Epidermal melanocyte (primary cell): ENCODE data around the gene MPV17L2.

Experiments used
- DNase-seq: peaks from one replicate; pipeline ENCODE4 v3.0.0; 2011; ENCODE audit warnings: low spot score; ENCODE audit not compliant: insufficient read length

The MPV17L2 gene

DNA sequence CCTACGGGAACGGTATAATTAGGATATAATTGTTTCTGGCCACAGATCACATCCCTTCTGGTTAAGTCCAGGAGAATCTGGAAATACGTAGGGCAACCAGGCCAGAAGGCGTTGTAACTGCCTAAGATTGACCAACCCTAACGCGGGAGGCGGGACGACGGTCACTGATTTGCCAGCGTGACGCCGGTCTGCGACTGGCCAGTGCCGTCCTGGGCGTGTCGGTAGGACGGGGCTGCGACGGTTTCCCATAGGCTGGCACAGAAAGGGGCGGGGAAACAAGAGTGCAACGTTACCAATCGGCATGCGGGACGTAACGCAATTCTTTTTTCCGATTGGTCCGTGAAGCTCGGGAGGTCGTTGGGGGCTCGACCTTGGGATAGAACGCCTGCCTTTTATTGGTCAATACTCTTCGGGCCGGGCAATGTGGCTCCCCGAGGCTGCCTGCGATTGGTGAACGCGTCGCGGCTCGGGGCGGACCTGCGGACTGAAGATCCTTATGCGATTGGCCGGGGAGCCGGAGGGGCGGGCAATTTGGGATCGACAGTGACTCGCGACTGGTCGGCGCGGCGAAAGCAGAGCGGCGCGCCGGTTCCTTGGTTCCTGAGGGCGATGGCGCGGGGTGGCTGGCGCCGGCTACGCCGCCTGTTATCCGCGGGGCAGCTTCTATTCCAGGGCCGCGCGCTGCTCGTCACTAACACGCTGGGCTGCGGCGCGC lies at the start of gene MPV17L2:
Gene MPV17L2 (plus strand): TSS at position 546 of the 715 bp plus-strand sequence. CDS start 64 bp downstream, at position 610.
- DNase-seq: peak; percentile 90

GRCh38 chr19:18143902-18144301 lies 49.1 kb upstream of the MPV17L2 start:
- no peak for DNase-seq

DNA sequence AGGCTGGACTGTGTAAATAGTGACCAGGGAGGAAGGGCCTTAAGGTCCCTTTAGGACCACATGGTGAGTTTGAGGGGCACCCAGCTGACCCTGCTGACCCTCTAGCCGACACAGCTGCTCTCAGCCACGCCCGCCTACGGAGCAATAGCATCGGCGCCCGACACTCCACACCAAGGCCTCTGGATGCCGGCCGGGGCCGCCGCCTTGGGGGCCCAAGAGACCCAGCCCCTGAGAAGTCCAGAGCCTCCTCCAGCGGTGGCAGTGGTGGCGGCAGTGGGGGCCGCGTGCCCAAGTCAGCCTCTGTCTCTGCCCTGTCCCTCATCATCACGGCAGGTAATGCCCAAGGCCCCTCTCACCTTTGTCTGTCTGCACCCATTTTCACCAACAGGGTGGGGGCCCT lies 48.7 kb upstream of the MPV17L2 start:
- no peak for DNase-seq

DNA sequence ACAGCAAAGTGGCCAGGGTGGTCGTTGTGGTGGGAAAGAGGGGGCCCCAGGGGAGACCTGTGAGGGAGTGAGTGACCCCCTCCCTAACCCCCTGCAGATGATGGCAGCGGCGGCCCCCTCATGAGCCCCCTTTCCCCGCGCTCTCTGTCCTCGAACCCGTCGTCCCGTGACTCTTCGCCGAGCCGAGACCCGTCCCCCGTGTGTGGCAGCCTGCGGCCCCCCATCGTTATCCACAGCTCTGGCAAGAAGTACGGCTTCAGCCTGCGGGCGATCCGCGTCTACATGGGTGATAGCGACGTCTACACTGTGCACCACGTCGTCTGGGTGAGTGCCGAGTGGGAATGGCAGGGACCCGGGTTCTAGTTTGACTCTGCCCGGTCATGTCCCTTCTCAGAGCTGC lies 48.1 kb upstream of the MPV17L2 start:
- no peak for DNase-seq

GRCh38 chr19:18145391-18145999 lies 47.5 kb upstream of the MPV17L2 start:
- no peak for DNase-seq

DNA sequence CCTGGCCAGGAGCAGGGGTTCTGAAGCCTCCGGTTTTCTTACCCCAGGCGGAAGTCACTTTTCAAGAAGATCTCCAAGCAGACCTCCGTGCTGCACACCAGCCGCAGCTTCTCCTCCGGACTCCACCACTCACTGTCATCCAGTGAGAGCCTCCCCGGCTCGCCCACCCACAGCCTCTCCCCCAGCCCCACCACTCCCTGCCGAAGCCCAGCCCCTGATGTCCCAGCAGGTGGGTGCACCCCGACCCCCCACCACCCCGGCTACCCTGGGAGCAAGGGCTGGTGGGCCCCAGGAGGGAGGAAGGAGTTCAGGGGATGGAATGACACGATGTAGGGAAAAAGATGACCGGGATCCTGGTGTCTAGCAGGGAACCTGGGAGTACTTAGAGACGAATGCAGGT lies 45.6 kb upstream of the MPV17L2 start:
- DNase-seq: no peak

GRCh38 chr19:18149596-18149975 lies 43.4 kb upstream of the MPV17L2 start:
- no peak for DNase-seq

GRCh38 chr19:18150776-18151624 lies 42.0 kb upstream of the MPV17L2 start:
- no peak for DNase-seq

DNA sequence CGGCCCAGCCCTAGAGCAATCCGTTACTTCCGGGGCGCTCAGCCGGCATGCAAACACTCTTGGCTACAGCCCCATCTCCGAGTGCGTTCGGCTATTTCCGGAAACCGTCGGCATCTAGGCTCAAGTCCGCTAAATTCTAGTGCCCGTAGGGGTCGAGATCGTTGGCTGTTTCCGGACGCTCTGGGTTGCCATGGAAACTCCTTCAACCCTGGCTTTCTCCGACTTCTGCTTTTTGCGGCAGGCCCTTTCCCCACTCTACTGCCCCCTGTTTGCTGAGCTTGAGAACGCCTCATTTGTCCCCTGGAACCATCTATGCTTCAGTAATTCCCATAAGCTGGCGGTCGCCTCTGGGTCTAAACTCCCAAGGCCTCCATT lies 40.6 kb upstream of the MPV17L2 start:
- DNase-seq: peak; percentile 100

DNA sequence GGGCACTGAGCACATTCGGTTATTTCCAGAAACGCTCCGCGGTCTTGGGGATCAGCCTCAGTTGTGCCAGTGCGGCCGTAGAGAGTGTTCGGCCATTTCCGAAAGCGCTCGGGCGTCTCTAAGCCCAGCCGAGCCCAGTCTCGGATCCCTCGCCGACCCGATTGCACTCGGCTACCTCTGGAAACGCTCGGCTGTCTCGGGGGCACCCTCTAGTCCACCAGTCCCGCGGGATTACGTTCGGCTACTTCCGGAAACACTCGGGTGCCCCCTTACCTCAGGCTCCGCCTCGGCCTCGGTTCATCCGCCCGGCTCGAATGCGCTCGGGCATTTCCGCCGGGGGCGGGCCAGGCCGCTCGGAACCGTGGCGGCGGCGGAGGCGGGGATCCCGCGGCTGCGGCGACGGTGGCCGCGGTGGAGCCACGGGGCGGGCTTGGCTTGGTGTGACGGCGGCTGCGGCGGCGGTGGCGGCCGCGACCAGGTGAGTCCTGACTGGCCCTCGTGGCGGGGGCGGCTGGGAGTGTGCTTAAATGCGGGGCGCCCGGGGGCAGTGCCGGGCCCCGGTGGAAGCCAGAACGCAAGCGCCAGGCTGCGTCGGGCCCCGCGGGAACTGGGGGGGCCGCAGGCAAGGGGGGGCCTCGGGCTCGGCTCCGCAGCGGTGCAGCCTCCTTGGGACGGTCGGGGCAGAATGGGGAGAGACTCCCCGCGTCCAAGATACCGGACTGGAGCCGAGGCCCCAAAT lies 40.0 kb upstream of the MPV17L2 start, which contains the start of gene PIK3R2:
Gene PIK3R2 (plus strand): TSS at position 347 of the 739 bp plus-strand sequence. CDS start 2,717 bp downstream, outside the sequence.
- DNase-seq: peak; percentile 99

DNA sequence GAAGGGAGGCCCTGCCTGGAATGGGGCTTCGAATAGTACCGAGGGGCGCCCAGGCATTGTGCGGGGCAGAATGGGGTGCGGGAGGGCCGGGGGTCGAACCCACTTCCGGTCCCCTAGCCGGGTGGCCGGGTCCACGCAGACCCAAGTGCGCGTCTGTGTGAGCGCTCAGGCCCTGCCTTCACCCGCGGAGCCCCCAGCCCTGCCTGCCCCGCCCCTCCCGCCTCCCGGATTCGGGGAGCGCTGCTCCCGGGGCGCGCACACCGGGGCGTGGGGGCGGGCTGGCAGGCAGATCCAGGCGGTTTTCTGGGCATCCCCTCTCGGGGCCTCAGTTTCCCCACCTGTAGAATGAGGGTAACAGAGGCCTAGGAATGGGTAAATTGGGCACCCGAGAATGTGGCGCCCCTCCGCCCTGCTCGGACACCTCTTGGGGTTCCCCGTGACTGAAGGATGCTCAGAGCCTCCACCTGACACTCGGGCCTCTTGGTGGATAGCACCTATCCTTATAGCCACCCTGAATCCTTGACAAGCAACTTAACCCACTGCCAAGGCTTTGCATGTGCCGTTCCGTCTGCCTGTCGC lies 39.4 kb upstream of the MPV17L2 start:
- no peak for DNase-seq

DNA sequence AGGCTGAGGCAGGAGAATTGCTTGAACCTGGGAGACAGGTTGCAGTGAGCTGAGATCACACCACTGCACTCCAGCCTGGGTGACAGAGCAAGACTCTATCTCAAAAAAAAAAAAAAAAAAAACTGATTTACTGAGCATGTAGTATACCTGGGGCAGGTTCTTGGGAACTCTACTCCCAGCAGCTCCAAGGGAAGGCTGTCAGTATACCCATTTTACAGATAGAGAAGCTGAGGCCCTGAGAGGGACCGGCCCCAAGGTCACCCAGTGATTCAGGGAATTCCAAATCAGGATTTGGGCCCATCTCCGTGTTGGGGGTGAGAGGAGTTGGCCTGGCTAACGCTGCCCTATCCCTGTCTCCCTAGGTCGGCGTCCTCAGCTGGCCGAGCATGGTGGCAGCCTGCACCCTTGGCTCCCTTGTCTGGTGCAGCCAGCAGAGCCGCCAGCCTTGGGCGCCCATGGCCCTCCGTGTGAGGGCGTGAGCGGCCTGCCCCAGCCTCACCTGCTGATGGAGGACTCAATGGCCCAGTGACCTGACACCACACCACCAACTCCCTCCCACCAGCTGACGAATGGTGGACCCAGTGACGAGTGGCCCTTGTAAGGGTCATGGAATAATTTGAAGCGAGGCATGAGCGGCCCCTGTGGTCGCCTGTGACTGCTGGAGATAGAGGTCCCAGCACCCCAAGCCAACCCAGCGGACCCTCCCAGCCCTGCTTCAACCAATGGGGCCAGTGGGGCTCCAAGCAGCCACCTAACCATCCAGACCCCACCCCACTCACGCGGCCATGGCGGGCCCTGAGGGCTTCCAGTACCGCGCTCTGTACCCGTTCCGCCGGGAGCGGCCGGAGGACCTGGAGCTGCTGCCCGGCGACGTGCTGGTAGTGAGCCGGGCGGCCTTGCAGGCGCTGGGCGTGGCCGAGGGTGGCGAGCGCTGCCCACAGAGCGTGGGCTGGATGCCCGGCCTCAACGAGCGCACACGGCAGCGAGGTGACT lies 37.6 kb upstream of the MPV17L2 start:
- no peak for DNase-seq

DNA sequence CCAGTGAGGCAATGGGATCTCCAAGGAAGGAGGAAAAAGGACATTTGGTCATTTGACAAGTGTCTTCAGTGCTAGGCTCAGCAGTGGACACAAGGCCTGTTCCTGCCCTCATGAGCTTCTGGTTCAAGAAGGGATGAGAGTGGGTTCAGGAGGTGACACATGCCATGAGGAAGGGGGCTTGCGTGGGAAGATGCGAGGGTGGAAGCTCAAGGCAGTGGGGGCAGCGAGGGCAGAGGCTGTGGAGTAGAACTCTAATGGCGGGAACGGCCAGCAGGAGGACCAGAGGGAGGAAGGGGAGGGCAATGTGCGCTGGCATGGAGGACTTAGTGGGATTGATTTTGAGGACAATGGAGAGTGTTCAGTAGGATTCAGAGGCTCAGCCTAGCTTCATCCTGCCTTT lies 36.8 kb upstream of the MPV17L2 start:
- no peak for DNase-seq

DNA sequence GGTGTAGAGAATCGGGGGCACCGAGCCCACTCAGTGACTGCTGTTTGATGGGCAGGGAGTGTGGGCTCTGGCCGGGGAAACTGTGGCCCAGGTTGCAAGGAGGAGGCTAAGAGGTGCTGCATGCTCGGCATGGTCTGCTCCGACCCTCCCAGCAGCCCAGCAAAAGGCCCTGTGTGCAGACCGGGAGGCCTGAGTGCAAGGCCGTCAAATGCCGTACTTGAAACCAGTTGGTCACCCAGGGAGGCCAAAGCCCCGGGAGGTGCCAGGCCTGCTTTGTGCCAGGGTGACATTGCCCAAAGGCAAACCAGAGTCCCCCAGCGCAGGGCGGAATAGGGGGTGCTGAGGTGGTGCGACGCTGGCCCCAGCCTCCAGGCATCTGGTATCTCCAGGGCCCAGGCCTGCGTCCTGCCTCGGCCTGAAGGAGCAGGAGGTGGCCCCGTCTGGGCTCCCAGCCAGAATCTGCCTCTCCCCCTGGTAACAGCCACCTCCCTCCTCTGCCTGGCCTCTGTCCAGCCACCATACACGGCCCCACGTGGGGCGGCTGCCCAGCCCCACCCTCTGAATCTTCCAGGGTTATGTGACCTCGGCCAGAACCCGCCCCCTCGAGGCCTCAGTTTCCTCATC lies 36.1 kb upstream of the MPV17L2 start:
- peak; percentile 98 for DNase-seq

DNA sequence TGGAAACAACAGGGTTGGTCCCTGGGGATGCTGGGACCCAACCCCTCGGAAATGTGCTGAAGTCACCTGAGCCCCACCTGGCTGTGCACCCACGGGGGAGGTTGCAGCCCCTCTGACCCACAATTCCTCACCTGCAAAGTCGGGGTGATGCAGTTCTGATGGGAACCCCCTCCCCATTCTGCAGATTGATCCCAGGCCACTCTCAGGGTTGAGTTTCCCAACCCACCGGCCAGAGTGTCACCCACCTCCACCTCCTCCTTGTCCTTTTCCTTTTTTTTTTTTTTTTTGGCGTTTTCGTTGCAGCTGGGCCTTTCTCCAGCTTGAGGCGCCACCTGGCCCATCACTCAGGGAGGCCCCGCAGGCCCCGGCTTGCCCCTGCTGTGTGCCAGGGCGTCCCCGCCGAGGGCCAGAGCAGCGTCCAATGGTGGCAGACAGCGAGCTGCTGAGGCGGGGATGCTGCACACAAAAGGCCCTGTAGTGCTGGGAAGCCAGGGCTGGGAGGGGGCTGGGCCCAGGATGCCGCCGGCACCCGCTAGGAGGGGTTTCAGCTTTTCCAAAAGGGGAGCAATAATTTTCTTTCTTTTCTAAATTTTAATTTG lies 35.5 kb upstream of the MPV17L2 start:
- no peak for DNase-seq

DNA sequence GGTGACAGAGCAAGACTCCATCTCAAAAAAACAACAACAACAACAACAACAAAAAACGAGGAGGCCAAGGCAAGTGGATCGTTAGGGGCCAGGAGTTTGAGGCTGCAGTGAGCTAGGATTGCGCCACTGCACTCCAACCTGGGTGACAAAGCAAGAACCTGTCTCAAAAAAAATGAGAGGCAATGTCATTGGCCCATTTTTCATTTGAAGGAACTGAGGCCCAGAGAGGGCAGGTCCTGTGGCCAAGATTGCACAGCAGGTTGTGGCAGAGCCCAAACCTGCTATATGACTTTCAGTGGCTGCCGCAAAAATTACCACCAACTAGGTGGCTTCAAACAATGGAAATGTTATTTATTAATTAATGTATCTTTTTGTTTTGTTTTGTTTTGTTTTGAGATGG lies 34.6 kb upstream of the MPV17L2 start:
- DNase-seq: no peak

- peak; percentile 66 for DNase-seq
Measured at GRCh38 chr19:18159059-18159616, 33.9 kb upstream of the MPV17L2 start.

DNA sequence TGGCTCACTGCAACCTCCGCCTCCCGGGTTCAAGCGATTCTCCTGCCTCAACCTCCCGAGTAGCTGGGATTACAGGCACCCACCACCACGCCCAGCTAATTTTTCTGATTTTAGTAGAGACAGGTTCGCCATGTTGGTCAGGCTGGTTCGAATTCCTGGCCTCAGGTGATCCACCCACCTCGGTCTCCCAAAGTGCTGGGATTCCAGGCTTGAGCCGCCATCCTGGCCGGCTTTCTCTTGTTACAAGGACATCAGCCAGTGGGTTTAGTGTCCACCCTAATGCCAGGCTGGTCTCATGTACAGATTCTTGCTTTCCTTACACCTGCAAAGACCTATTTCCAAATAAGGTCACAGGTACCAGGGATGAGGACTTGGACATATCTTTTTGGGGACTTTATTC lies 33.2 kb upstream of the MPV17L2 start:
- DNase-seq: no peak

GRCh38 chr19:18160493-18160970 lies 32.5 kb upstream of the MPV17L2 start:
- no peak for DNase-seq
